ENCODE data around the gene ETV7.

- TF ChIP-seq POLR2A (IDR thresholded peaks at IDR 0.05) (no peak), CTCF (IDR thresholded peaks at IDR 0.05) (no peak)
These were observed 24.7 kb downstream of the ETV7 start for GRCh38 chr6:36362551-36363370.

Data from body of pancreas (tissue), 4 donors.